ENCODE measurements around the gene INPP5K. TPM values are rescaled to one million over a fixed set of nuclear protein-coding genes. Genes with fewer than 3 reads are reported as not detected.

The INPP5K gene
- total RNA-seq, 1 experiment from 2014 or later: 28.1 TPM

DNA sequence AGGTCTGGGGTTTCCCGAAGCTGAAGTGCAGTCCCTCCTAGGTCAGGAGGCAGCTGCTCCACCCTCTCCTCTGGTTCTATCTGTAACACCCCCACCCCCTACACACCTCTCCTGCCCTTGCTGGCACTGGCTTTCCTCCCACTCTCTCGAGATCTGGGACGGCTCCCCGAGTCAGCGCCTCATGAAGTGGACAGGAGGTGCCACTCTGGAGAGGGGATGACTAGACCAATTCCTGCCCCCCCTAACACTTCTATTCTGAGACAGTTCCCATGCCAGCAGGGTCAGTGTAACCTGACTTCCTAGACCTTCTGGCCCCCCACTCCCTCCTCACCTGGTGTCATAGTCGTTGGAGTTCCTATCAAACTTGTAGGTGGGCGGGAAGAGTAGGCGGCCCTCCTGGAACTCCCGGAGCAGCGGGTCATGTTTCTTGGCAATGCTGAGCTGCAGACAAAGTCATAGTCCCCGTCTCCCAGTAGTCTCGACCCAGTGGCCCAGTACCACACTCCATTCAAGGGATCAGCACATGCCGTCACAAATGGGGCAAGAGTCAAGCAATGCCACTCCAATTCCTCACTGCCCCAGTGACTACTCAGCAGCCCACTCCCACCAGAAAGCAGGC, 9.7 kb downstream of the INPP5K start:
- no peak for DNase-seq (ENCODE audit: low read depth)

DNA sequence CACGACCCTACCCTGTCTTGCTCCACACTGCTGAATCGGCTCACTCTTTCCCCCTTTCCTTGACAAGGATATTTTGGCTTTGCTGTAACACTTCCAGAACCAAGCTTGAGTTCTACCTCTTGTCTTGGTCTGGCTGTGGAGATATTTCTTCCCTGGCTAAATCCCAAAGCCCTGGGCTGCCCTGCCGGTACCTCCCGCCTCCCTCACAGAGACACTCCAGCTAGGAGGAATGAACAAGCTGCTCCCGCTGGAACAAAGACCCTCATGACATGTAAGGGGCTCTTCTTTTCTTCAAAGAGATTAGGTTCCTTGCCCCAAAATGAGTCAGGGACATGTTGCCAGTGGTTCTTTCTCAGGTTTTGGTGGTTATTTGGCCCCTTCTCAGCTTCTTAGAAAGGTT, 10.8 kb downstream of the INPP5K start:
- DNase-seq (ENCODE audit: low read depth): no peak

GRCh38 chr17:1504866-1505265, 11.5 kb downstream of the INPP5K start:
- DNase-seq (ENCODE audit: low read depth): no peak

GRCh38 chr17:1503699-1504098, 12.7 kb downstream of the INPP5K start:
- DNase-seq (ENCODE audit: low read depth): no peak

GRCh38 chr17:1498869-1499268, 17.5 kb downstream of the INPP5K start:
- peak; percentile 75 for DNase-seq (ENCODE audit: low read depth)

DNA sequence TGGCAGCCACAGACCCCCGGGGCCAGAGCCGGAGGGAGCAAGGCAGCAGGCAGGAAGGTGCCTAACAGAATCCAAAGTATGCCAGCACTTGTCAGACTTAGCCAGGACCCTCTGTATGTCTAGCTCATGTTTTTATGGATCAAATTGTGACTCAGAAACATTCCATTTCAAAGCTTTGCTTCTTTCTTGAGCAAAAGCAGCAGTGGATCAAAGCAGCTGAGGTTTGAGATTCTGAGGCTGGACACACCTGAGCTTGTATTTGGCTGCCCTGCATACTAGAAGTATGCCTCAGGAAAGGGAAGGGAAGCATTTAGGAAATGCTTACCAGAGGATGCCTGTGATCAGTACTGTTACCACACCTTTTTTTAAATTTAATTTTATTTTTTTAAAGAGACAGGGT, 18.2 kb downstream of the INPP5K start:
- no peak for DNase-seq (ENCODE audit: low read depth)

GRCh38 chr17:1497831-1498230, 18.6 kb downstream of the INPP5K start:
- no peak for DNase-seq (ENCODE audit: low read depth)

GRCh38 chr17:1496869-1497268, 19.5 kb downstream of the INPP5K start:
- DNase-seq (ENCODE audit: low read depth): no peak

- DNase-seq (ENCODE audit: low read depth): peak; percentile 25
Measured at GRCh38 chr17:1495265-1495989, 21.0 kb downstream of the INPP5K start.

GRCh38 chr17:1494736-1495253, 21.6 kb downstream of the INPP5K start:
- DNase-seq (ENCODE audit: low read depth): no peak

GRCh38 chr17:1494203-1494602, 22.2 kb downstream of the INPP5K start:
- no peak for DNase-seq (ENCODE audit: low read depth)

DNA sequence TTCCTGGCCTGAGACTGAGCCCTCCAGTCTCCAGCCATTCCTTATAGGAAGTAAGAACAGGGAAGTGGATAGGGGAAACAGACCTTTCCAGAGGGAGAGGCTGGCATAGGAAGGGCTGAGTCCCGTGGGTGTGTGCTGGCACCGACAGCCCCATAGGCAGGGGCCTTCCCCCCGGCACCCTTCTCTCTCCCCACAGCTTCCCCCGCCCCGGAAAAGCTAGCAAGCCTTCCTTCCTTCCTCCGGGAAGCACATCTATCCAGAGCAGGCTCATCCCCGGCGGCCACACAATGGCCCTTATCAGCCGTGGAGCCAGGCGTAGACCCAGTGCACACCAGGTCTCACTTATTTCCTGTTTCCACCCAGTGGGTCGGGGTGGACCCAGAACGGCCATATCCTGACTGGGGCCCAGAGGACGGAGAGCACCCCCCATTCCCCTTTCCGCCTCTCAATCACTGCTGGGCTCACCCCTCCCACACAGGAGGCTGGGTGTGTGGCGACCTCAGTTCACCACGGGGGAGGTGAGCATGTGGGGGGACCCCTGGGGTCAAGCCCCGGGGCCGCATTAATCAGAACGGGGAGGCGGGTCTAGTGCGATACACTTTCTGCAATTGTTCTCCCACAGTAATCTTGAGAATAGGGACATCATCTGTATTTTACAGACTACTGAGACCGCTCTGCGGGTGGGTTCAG, 23.0 kb downstream of the INPP5K start:
- no peak for DNase-seq (ENCODE audit: low read depth)

GRCh38 chr17:1492249-1493206, 23.9 kb downstream of the INPP5K start, which contains the start of gene MYO1C:
MYO1C (minus strand) TSS chr17:1492686; CDS start chr17:1492487, 199 bp downstream.
- DNase-seq (ENCODE audit: low read depth): no peak

DNA sequence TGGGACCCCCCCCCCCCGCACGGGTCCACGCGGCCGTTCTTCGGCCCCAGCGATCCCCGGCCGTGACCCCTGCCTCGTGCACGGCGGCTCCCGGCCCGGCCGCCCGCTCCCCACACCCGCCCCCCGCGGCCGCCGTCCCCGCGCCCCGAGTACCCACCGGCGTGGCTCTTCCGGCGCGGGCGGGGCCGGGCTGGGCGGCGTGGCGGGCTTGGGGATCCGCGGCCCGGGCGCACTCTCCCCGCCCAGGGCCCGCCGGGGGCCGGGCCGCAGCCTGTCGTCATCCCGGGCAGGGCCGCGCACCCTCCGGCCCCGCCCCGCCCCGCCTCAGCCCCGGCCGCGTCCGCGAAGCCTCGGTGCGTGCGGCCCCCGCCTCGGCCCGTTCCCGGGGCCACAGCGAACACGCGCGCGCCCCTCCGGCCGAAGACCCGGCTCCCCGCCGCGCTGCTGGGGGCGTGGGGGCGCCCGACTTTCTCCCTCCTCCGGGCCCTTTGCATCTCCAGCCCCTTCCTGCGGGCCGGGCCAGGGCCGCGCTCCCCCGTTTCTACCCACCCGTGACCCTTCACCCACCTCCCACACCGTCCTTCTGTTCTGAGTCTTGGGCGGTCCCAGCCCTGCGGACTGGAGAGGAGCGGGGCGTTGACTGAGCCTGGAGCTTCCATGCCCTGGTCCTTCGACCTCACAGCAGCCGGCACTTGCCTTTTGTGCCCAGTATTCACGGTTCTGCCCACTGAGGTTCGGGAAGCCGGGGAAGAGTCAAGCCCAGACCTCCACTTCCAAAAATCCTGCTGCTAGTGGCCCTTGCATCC, 24.8 kb downstream of the INPP5K start:
- peak; percentile 49 for DNase-seq (ENCODE audit: low read depth)

DNA sequence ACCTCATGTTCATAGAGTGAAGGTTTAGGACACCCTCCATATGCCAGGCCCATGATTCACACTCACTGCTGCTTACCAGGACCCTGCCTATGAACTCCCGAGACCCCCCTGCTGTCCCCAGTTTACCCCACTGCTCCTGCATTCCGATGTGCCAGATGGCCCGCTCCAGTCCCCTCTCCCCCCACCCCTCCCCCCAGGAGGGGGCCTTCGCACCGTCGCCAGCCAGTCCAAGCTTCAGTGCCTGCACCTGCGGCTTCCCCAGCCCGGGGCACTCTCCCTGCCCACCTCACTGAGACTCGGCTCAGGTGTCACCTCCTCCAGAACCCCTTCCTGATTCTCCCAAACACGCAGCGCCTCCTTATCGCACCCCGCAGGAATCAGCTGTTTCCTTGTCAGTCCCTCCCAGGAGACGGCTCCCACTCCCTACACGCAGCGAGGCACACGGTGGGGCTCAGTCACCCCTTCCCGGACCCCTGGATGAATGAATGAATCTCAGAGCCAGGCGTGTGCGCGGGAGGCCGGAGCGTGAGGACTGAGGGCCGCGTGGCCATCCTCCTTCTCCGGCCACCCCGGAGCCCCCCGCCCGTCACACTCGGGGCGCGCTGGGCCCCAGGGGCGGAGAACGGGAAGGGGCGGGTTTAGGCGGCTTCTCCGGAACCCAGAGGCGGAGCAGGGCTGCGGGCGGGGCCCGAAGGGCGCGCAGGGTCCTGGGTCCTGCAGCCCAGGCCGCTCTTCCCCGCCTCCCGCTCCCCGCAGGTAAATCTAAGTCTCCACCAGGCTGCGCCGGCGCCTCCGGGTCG, 25.6 kb downstream of the INPP5K start:
- peak; percentile 43 for DNase-seq (ENCODE audit: low read depth)

- no peak for DNase-seq (ENCODE audit: low read depth)
Measured at GRCh38 chr17:1488826-1489270, 27.6 kb downstream of the INPP5K start.

- peak; percentile 75 for DNase-seq (ENCODE audit: low read depth)
Measured at GRCh38 chr17:1487939-1488825, 28.2 kb downstream of the INPP5K start.
